ENCODE results near the gene CDC16.

- no peak for TF ChIP-seq CTCF (conservative IDR thresholded peaks at IDR 0.05)
- TF ChIP-seq ZFX (IDR thresholded peaks at IDR 0.05) = no peak
These were observed 69.1 kb downstream of the CDC16 start for GRCh38 chr13:114303700-114304327.
